Stimulated activated CD4-positive, alpha-beta T cell treated with anti-CD3 and anti-CD28 coated beads, TNF-alpha, amount 100 ng/mL, for 1 hour (primary cell): ENCODE data around the gene CCDC63.
"Not testable (repeated sequence)": the region's sequence is repeated elsewhere in the genome, so short reads cannot be mapped to it uniquely, and the experiment has no call there.

Experiments used
- DNase-seq, 3 donors: peaks; one replicate each; pipeline ENCODE4 v3.0.0-alpha.2; 2020; ENCODE audit warnings: low read depth in 3 of 3, low spot score in 1 of 3

The CCDC63 gene

DNA sequence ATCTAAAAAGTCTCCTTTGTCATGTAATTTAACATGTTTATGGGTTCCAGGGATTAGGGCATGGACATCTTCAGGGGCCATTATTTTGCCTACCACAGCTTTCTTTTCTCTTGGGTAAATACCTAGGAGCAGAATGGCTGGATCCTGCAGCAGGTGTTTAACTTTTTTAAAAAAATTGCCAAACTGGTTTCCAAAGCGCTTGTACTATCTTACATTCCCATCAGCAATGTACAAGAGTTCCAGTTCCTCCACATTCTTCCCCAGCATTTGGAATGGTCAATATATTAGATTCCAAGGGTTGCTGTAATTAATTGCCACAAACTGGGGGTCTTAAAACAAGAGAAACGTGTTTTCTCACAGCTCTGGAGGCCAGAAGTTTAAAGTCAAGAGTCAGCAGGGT, 101.3 kb downstream of the CCDC63 start:
- DNase-seq: no peak

DNA sequence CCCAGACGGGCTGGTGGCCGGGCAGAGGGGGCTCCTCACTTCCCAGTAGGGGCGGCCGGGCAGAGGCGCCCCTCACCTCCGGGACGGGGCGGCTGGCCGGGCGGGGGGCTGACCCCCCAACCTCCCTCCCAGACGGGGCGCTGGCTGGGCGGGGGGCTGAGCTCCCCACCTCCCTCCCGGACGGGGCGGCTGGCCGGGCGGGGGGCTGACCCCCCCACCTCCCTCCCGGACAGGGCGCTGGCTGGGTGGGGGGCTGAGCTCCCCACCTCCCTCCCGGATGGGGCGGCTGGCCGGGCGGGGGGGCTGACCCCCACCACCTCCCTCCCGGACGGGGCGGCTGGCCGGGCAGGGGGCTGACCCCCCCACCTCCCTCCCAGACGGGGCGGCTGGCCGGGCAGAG, 103.7 kb downstream of the CCDC63 start:
- not testable (repeated sequence) for DNase-seq

DNA sequence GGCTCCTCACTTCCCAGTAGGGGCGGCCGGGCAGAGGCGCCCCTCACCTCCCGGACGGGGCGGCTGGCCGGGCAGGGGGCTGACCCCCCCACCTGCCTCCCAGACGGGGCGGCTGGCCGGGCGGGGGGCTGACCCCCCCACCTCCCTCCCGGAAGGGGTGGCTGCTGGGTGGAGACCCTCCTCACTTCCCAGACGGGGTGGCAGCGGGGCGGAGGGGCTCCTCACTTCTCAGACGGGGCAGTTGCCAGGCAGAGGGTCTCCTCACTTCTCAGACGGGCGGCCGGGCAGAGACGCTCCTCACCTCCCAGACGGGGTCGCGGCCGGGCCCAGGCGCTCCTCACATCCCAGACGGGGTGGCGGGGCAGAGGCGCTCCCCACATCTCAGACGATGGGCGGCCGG, 104.1 kb downstream of the CCDC63 start:
- DNase-seq: not testable (repeated sequence)
